Urinary bladder (tissue), 4 donors: ENCODE measurements around the gene NUSAP1. TPM values are rescaled to one million over a fixed set of nuclear protein-coding genes. Genes with fewer than 3 reads are reported as not detected.
"Not testable (repeated sequence)": the region's sequence is repeated elsewhere in the genome, so short reads cannot be mapped to it uniquely, and the experiment has no call there.

Experiments used
- DNase-seq: peaks from one replicate; pipeline ENCODE4 v3.0.0-alpha.2; 2015; ENCODE audit errors: extremely low spot score
- H3K27ac ChIP-seq: one replicate; pipeline ENCODE4 v1.5.1; 2013; ENCODE audit warnings: low read depth, mild to moderate bottlenecking, moderate library complexity
- H3K36me3 ChIP-seq: one replicate; pipeline ENCODE4 v1.6.1; 2013; ENCODE audit warnings: mild to moderate bottlenecking, moderate library complexity; ENCODE audit not compliant: insufficient read depth
- H3K4me1 ChIP-seq: one replicate; pipeline ENCODE4 v1.6.1; 2013; ENCODE audit warnings: mild to moderate bottlenecking, moderate library complexity; ENCODE audit not compliant: insufficient read depth
- H3K4me3 ChIP-seq: one replicate; pipeline ENCODE4 v1.5.1; 2013; ENCODE audit warnings: low read depth, low read length
- WGBS: extraction: QIAGEN DNeasy Blood & Tissue Kit; methylation state at CpG from one replicate; pipeline ENCODE4 v1.1.7; 2013; 5-methylcytosine and 5-hydroxymethylcytosine counted together
- polyA plus RNA-seq: library from polyadenylated mRNA; stranded (reverse); fragments of 200-250 nt; gene quantifications from one replicate; pipeline ENCODE4 v1.2.3, GENCODE V29; 2013
- total RNA-seq: library from RNA; depleted of rRNA; stranded (reverse); fragments of >200 nt; gene quantifications from one replicate; pipeline ENCODE4 v1.2.3, GENCODE V29; 2014
- donor health status: healthy with polysubstance abuse.
- donor health status: healthy.

Gene NUSAP1, protein sequence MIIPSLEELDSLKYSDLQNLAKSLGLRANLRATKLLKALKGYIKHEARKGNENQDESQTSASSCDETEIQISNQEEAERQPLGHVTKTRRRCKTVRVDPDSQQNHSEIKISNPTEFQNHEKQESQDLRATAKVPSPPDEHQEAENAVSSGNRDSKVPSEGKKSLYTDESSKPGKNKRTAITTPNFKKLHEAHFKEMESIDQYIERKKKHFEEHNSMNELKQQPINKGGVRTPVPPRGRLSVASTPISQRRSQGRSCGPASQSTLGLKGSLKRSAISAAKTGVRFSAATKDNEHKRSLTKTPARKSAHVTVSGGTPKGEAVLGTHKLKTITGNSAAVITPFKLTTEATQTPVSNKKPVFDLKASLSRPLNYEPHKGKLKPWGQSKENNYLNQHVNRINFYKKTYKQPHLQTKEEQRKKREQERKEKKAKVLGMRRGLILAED
- total RNA-seq (72.6 TPM), polyA plus RNA-seq (3.0 TPM)

DNA sequence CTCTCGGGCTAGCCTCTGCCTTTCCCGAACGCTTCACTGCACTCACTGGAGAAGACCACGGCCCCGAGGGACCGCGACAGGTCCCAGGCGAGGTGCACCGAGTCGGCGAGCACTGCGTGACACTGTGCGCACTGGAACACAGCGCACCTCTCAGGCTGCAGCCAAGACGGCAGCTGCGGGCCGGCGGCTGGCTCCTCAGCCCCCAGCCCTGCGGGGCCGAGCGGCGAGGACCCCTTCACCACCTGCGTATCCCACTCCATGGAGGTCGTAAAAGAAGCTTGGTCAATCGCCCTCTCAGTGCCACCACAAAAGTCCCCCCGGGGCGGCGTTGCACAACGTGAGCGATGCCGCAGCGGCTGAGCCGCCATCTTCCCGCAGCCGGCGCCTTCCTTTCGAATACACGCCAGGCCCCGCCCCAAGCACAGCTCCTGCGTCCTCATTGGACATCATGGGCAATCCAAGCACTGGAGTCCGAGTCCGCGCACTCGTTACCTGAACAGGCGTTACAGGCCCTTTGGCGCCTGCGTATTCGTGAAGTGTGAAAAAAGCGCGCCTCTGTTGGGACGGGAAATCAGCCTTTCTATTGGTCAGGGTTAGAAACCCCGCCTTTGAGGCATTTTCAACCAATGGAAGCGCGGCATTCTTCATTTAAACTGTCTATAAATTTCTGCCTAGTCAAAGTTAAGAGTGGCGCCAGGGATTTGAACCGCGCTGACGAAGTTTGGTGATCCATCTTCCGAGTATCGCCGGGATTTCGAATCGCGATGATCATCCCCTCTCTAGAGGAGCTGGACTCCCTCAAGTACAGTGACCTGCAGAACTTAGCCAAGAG, at the start of gene NUSAP1, which contains the start of gene OIP5:
NUSAP1 (plus strand) TSS at position 688 of the 832 bp plus-strand sequence; CDS start at position 765, 77 bp downstream.
OIP5 (minus strand) TSS at position 398 of the 832 bp plus-strand sequence; CDS start at position 368, 30 bp downstream.
- under 1% methylated on average over 64 of the region's 64 CpGs for WGBS

DNA sequence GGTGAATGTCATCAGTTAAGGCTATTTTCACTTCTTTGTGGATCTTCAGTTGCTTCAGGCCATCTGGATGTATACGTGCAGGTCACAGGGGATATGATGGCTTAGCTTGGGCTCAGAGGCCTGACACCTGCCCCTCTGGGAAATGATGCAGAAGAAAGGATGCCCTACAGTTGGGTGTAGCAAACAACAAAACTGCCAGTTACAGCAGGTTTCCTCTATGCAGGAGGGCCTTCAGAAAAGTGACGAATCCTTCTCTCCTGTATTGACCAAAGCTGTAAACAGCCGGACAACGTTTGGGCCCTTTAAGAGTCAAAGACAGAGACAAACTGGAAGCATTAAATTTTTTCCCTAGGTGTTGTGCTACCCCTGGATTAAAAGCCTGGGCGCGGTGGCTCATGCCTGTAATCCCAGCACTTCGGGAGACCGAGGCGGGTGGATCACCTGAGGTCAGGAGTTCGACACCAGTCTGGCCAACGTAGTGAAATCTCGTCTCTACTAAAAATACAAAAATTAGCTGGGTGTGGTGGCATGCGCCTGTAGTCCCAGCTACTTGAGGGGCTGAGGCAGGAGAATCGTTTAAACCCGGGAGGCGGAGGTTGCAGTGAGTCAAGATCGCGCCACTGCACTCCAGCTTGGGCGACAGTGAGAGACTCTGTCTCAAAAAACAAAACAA, 49.6 kb upstream of the NUSAP1 start:
- 41% methylated on average over 19 of the region's 19 CpGs for WGBS
- not testable (repeated sequence) for H3K4me1 ChIP-seq

More for the DNA sequence above, at the start of gene NUSAP1, which contains the start of gene OIP5:
- Histone ChIP-seq H3K27ac (no peak within 1 kb of the TSS), H3K4me1 (no peaks in the 10 kb centered on the region), H3K4me3 (peak within 1 kb of the TSS; percentile 63), H3K36me3 (no peaks in the 10 kb centered on the region)
- DNase-seq, result peak; percentile 99

DNA sequence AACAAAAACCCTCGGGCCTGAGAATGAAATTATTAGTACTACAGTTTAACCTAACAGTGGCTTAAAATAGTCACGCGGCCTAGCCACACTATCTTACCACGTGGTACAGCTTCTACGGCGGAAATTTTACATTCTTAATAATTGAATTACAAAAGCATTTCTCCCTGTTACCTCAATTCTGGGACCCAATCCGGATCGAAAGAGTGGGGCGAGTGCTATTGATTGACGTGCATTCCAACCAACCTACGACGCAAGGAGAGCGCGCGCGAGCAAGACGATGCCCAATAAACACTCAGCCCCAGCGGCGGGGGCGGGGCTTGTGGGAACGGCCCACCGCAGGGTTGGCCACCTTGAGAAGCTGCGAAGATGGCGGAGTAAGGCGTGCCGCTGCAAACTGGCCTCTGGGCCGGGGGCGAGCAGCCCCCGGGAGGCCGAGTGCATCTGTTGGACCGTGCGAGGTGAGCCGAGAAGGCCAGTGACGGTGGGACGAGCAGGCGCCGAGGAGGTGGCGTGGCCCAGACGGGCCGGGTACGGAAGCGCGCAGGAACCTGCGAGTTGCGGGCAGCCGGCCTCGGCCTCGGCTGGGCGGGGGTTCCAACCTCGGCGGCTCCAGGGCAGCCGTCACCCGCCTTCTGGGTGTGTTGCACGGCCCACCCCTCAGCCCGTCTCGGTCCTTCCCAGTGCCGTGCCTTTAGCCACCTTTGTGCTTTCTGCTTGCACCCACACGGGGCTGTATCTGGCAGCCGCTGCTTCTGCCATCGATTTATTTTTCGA, 48.8 kb upstream of the NUSAP1 start:
- peak overlapping the region; percentile 70 for H3K4me3 ChIP-seq
- no peaks in the 10 kb centered on the region for H3K4me1 ChIP-seq
- under 1% methylated on average over 61 of the region's 61 CpGs for WGBS
- DNase-seq, result peak; percentile 98
- H3K27ac ChIP-seq, result peak overlapping the region; percentile 76
- no peaks in the 10 kb centered on the region for H3K36me3 ChIP-seq

More for the DNA sequence above, 49.6 kb upstream of the NUSAP1 start:
- not testable (repeated sequence) for H3K27ac ChIP-seq, H3K36me3 ChIP-seq, DNase-seq
- H3K4me3 ChIP-seq, result peak overlapping the region; percentile 70

DNA sequence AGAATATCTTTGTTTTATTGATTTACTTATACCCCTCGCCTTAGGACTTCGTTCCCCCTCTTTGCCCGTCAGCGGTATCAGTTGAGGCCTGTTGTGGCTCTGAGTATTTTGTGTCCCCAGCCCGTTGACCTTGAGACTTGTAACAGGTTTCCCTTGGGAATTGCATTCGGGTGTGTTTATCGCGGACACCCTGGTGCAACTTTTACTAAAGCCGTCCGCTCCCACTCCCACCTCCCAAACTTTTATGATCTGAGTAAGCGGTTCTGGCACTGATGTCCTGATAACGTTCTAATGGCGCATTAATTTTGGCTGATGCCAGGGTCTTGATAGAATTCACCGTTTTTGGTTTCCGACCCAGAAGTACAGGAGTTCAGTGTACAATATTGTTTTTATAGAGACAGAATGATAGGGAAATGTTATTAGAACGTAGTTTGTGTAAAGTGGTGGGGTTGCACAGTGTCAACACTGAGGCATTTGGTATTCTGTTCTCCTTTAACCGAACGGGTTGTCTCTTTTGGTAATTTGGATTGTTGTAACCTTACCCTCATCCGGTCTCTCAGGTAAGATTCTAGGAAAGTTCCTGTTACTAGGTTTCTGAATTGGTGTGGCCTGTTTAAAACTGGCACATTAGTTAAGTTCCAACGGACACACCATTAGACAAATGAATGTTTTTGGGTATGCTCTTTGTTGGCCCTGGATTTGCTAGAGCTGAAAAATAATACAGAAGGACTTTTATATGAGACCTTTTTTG, 48.1 kb upstream of the NUSAP1 start:
- H3K4me1 ChIP-seq, result no peaks in the 10 kb centered on the region
- DNase-seq, result no peak
- H3K36me3 ChIP-seq, result no peaks in the 10 kb centered on the region
- H3K27ac ChIP-seq, result peak overlapping the region; percentile 76
- H3K4me3 ChIP-seq, result peak overlapping the region; percentile 70
- WGBS, result 2% methylated on average over 20 of the region's 20 CpGs

DNA sequence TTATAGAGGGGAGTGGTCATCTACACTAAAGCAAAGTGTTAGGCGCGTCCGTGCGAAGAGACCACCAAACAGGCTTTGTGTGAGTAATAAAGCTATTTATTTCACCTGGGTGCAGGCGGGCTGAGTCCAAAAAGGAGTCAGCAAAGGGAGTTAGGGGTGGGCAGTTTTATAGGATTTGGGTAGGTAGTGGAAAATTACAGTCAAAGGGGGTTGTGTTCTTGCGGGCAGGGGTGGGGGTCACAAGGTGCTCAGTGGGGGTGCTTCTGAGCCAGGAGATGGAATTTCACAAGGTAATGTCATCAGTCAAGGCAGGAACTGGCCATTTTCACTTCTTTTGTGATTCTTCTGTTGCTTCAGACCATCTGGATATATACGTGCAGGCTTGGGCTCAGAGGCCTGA, 47.4 kb upstream of the NUSAP1 start:
- no peak overlapping the region for H3K27ac ChIP-seq
- WGBS, result 49% methylated on average over 7 of the region's 7 CpGs
- no peaks in the 10 kb centered on the region for H3K36me3 ChIP-seq
- no peak overlapping the region for H3K4me3 ChIP-seq
- H3K4me1 ChIP-seq, result no peaks in the 10 kb centered on the region
- no peak for DNase-seq

DNA sequence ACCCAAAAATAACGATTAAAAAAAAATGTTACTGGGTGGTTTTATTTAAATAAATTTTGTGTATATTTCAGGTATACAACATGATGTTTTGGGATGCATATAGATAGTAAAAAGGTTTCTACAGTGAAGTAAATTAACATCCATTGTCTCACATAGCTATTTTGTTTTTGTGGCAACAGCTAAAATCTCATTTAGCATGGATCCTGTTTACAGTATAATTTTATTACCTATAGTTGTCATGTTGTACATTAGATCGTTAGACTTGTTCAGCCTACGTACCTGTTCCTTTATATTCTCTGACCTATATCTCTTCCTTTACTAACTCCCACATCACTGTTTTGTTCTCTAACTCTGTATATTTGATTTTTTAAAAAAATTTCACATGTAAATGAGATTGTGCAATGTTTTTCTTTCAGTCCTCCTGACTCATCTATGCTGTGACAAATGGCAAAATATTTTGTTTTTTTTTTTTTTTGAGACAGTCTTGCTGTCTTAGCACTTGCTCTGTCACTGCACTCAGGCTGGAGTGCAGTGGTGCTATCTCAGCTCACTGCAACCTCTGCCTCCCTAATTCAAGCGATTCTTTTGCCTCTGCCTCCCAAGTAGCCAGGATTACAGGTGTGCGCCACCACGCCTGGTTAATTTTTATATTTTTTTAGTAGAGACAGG, 45.9 kb upstream of the NUSAP1 start:
- Histone ChIP-seq H3K27ac (no peak overlapping the region), H3K36me3 (no peaks in the 10 kb centered on the region), H3K4me1 (no peaks in the 10 kb centered on the region), H3K4me3 (no peak overlapping the region)
- DNase-seq, result no peak
- WGBS, result 97% methylated on average over 6 of the region's 6 CpGs

DNA sequence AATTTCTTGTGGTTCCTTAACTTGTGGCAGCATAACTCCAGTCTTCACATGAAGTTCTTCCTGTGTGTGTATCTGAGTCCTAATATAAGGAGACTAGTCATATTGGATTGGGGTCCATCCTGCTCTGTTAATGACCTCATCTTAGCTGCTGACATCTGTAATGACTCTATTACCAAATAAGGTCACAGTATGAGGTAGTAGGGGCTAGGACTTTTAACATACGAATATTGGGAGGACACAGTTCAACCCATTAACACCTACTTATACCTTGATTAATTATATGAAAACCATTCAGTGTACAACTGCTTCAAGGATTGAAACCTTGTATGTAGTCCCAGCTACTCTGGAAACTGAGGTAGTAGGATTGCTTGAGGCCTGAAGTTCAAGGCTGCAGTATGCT, 44.2 kb upstream of the NUSAP1 start:
- Histone ChIP-seq H3K36me3 (no peaks in the 10 kb centered on the region), H3K4me1 (no peaks in the 10 kb centered on the region), H3K4me3 (no peak overlapping the region), H3K27ac (no peak overlapping the region)
- DNase-seq, result no peak
- 62% methylated on average over 1 of the region's 1 CpG for WGBS

DNA sequence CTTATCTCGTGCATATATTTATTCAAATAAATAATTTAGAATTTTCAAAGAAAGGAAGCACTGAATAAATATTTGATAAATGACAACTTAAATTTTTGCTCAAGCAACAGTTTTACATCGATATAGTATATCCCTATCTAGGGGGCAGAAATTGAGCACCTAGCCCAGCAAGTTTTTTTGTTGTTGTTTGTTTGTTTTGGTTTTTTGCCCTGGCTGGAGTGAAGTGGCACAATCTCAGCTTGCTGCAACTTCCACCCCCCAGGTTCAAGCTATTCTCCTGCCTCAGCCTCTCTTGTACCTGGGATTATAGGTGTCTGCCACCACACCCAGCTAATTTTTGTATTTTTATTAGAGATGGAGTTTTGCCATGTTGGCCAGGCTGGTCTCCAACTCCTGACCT, 42.7 kb upstream of the NUSAP1 start:
- no peaks in the 10 kb centered on the region for H3K36me3 ChIP-seq
- H3K27ac ChIP-seq, result no peak overlapping the region
- no peaks in the 10 kb centered on the region for H3K4me1 ChIP-seq
- WGBS, result 89% methylated on average over 2 of the region's 2 CpGs
- no peak overlapping the region for H3K4me3 ChIP-seq
- no peak for DNase-seq

DNA sequence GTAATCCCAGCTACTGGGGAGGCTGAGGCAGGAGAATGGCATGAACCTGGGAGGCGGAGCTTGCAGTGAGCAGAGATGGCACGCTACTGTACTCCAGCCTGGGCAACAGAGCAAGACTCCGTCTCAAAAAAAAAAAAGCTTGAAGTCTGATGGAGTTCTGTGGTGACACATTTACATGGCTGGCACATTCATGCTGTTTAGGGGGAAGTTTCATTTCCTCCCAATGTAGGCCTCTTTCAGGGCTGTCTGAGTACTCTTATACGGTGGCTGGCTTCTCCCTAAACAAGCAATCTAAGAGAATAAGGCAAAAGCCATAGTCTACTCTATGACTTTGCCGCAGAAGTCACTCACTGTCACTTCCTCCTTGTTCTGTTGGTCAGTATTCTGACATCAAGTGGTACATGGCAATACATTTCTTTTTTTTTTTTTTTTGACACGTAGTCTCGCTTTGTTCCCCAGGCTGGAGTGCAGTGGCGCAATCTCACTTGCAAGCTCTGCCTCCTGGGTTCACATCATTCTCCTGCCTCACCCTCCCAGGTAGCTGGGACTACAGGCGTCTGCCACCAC, 41.5 kb upstream of the NUSAP1 start:
- no peaks in the 10 kb centered on the region for H3K4me1 ChIP-seq
- no peak overlapping the region for H3K4me3 ChIP-seq
- no peaks in the 10 kb centered on the region for H3K36me3 ChIP-seq
- 92% methylated on average over 9 of the region's 9 CpGs for WGBS
- no peak for DNase-seq
- no peak overlapping the region for H3K27ac ChIP-seq

DNA sequence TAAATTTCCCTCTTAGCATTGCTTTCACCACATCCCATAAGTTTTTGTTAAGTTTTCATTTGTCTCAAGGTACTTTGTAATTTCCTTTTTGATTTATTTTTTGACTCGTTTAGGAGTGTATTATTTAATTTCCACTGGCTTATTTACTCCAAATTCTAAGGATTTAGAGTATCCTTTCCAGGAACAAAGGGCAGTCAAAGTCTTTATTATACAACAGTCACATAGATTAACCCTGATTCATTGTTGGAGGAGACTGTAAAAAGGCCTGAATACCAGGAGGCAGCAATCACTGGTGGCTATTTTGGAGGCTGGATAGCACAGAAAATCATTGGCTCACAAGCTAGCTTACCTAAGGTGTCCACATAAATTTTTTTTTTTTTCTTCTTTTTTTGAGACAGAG, 40.2 kb upstream of the NUSAP1 start:
- 59% methylated on average over 1 of the region's 1 CpG for WGBS
- Histone ChIP-seq H3K36me3 (no peaks in the 10 kb centered on the region), H3K4me3 (no peak overlapping the region), H3K27ac (no peak overlapping the region), H3K4me1 (no peaks in the 10 kb centered on the region)
- no peak for DNase-seq

DNA sequence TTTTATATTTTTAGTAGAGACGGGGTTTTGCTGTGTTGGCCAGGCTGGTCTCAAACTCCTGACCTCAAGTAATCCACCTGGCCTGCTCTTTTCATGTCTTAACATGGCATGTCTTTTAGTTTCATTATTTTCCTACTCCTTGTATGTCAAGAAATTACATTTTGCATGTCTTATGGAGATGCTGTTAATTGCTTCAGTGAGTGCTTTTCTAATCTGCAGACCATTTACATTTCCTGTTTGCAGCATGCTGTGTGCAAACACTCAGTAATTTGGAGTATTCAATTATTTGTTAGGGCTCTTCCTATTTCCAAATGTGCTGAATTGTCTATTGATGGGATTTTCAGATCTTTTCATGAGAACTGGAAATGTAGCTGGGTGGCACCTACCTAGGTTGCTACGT, 31.5 kb upstream of the NUSAP1 start:
- H3K4me1 ChIP-seq, H3K4me3 ChIP-seq, H3K27ac ChIP-seq, H3K36me3 ChIP-seq, DNase-seq: not testable (repeated sequence)
- whole genome bisulfite sequencing, result 100% methylated on average over 2 of the region's 2 CpGs

DNA sequence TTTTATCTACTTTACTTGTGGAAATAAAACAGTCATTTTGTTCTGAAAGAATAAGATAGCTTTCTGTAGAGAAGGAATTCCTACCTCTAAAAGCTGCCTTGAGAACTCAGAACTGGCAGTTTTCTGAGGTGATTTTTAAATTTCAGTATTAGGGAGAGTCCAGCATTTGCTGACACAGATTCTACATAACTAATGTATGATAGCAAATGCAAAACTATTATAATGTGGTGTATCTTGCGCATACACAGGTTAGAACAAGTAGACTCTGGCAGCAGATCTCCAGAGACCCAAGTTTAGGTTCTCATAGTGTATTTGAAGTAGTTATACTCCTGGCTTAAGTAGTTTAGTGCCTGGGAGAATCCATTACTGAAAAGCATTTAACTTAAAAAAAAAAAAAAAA, 31.1 kb upstream of the NUSAP1 start:
- H3K27ac ChIP-seq, result no peak overlapping the region
- WGBS, result 100% methylated on average over 1 of the region's 1 CpG
- peaks cover 3% of the 10 kb centered on the region for H3K36me3 ChIP-seq
- no peaks in the 10 kb centered on the region for H3K4me1 ChIP-seq
- DNase-seq, result no peak
- H3K4me3 ChIP-seq, result no peak overlapping the region
